Endometrial microvascular endothelial cells (primary cell): ENCODE measurements around the gene ASB10. TPM values are rescaled to one million over a fixed set of nuclear protein-coding genes. Genes with fewer than 3 reads are reported as not detected.

Experiments
- in situ Hi-C: cut with HindIII; loops from 2 replicates; pipeline ENCODE4 v1.10.0; 2017; ENCODE audit warnings: low sequenced_read_pairs, low pct_unique_long_range_greater_than_20kb; ENCODE audit errors: inconsistent ontology term
- total RNA-seq: library from RNA; depleted of rRNA; stranded (reverse); fragments of >200 nt; gene quantifications from one replicate; pipeline ENCODE4 v1.2.3, GENCODE V29; 2015; ENCODE audit errors: inconsistent ontology term

Gene ASB10
- total RNA-seq, 1 donor from 2014 or later = not detected

GRCh38 chr7:151211155-151211772, 24.2 kb upstream of the ASB10 start:
- in situ Hi-C loops = no loop called here

GRCh38 chr7:151210087-151210854, 23.2 kb upstream of the ASB10 start, which contains the start of gene H2BK1:
Gene H2BK1 (minus strand): TSS chr7:151210488. CDS start chr7:151210318, 170 bp downstream.
- in situ Hi-C loops = no loop called here

- in situ Hi-C loops = no loop called here
Observed at GRCh38 chr7:151209588-151209987, 22.5 kb upstream of the ASB10 start.

- in situ Hi-C loops = no loop called here
Observed at GRCh38 chr7:151208253-151208862, 21.3 kb upstream of the ASB10 start.

- in situ Hi-C loops = no loop called here
Observed at GRCh38 chr7:151207804-151208203, 20.8 kb upstream of the ASB10 start.

- in situ Hi-C loops = no loop called here
Observed at GRCh38 chr7:151207315-151207714, 20.3 kb upstream of the ASB10 start.

- in situ Hi-C loops = no loop called here
Observed at GRCh38 chr7:151206914-151207313, 19.9 kb upstream of the ASB10 start.

- in situ Hi-C loops = no loop called here
Observed at GRCh38 chr7:151205730-151206129, 18.7 kb upstream of the ASB10 start.

GRCh38 chr7:151204383-151205032, 17.5 kb upstream of the ASB10 start:
- in situ Hi-C loops = no loop called here

- in situ Hi-C loops = no loop called here
Observed at GRCh38 chr7:151202836-151203235, 15.8 kb upstream of the ASB10 start.

- in situ Hi-C loops = no loop called here
Observed at GRCh38 chr7:151201751-151202150, 14.7 kb upstream of the ASB10 start.

GRCh38 chr7:151201344-151201743, 14.3 kb upstream of the ASB10 start:
- in situ Hi-C loops = no loop called here

- in situ Hi-C loops = no loop called here
Observed at GRCh38 chr7:151198945-151199848, 12.1 kb upstream of the ASB10 start.

GRCh38 chr7:151197932-151198331, 10.9 kb upstream of the ASB10 start:
- in situ Hi-C loops = no loop called here

- in situ Hi-C loops = no loop called here
Observed at GRCh38 chr7:151195616-151196450, 8.8 kb upstream of the ASB10 start.

GRCh38 chr7:151194188-151194587, 7.1 kb upstream of the ASB10 start:
- in situ Hi-C loops = no loop called here

GRCh38 chr7:151193203-151193978, 6.3 kb upstream of the ASB10 start:
- in situ Hi-C loops = no loop called here
